ENCODE measurements around the gene NEGR1.

NEGR1 gene

GRCh38 chr1:72117621-72118020 is 164.7 kb downstream of the NEGR1 start:
- no peak for DNase-seq (ENCODE audit: low read depth)

GRCh38 chr1:72115290-72115689 is 167.0 kb downstream of the NEGR1 start:
- no peak for DNase-seq (ENCODE audit: low read depth)

GRCh38 chr1:72111662-72112061 is 170.7 kb downstream of the NEGR1 start:
- DNase-seq (ENCODE audit: low read depth), result no peak

GRCh38 chr1:72109916-72110315 is 172.4 kb downstream of the NEGR1 start:
- DNase-seq (ENCODE audit: low read depth), result no peak

GRCh38 chr1:72105201-72105600 is 177.1 kb downstream of the NEGR1 start:
- no peak for DNase-seq (ENCODE audit: low read depth)

- DNase-seq (ENCODE audit: low read depth), result no peak
Observed at GRCh38 chr1:72101840-72102632, 180.3 kb downstream of the NEGR1 start.

- DNase-seq (ENCODE audit: low read depth), result no peak
Observed at GRCh38 chr1:72100771-72101170, 181.6 kb downstream of the NEGR1 start.

GRCh38 chr1:72097851-72098570 is 184.3 kb downstream of the NEGR1 start:
- DNase-seq (ENCODE audit: low read depth), result no peak

- DNase-seq (ENCODE audit: low read depth), result no peak
Observed at GRCh38 chr1:72094209-72094608, 188.1 kb downstream of the NEGR1 start.

GRCh38 chr1:72086394-72086793 is 195.9 kb downstream of the NEGR1 start:
- no peak for DNase-seq (ENCODE audit: low read depth)

GRCh38 chr1:72075425-72075824 is 206.9 kb downstream of the NEGR1 start:
- no peak for DNase-seq (ENCODE audit: low read depth)

GRCh38 chr1:72066431-72066830 is 215.9 kb downstream of the NEGR1 start:
- no peak for DNase-seq (ENCODE audit: low read depth)

GRCh38 chr1:72064196-72065075 is 217.9 kb downstream of the NEGR1 start:
- DNase-seq (ENCODE audit: low read depth), result no peak

GRCh38 chr1:72063364-72064044 is 218.8 kb downstream of the NEGR1 start:
- no peak for DNase-seq (ENCODE audit: low read depth)

- DNase-seq (ENCODE audit: low read depth), result peak; percentile 9
Observed at GRCh38 chr1:72062584-72062983, 219.8 kb downstream of the NEGR1 start.

- no peak for DNase-seq (ENCODE audit: low read depth)
Observed at GRCh38 chr1:72060466-72061245, 221.7 kb downstream of the NEGR1 start.

GRCh38 chr1:72056516-72056915 is 225.8 kb downstream of the NEGR1 start:
- DNase-seq (ENCODE audit: low read depth), result no peak

GRCh38 chr1:72051538-72051937 is 230.8 kb downstream of the NEGR1 start:
- DNase-seq (ENCODE audit: low read depth), result no peak

- DNase-seq (ENCODE audit: low read depth), result no peak
Observed at GRCh38 chr1:72050551-72050950, 231.8 kb downstream of the NEGR1 start.

GRCh38 chr1:72037745-72038343 is 244.5 kb downstream of the NEGR1 start:
- peak; percentile 10 for DNase-seq (ENCODE audit: low read depth)

GRCh38 chr1:72034827-72035226 is 247.5 kb downstream of the NEGR1 start:
- DNase-seq (ENCODE audit: low read depth), result no peak

Measured in non-pigmented ciliary epithelial cell (primary cell).